COLO668 (cell line): ENCODE results near the gene SIGLEC9.

Experiments
- DNase-seq: peaks from one replicate; lab custom pipeline; 2025; ENCODE audit not compliant: unreplicated experiment; lab: John Stamatoyannopoulos, UW

SIGLEC9 gene

GRCh38 chr19:51173681-51174080 is 49.0 kb downstream of the SIGLEC9 start:
- DNase-seq: no peak

GRCh38 chr19:51179256-51179655 is 54.5 kb downstream of the SIGLEC9 start:
- DNase-seq: no peak
